GM23338 (cell line): ENCODE results near the gene PAXX. TPM values are rescaled to one million over a fixed set of nuclear protein-coding genes. Genes with fewer than 3 reads are reported as not detected.

Experiments
- ATAC-seq: fragments of 200-7000 bp; cut with Tn5 transposase; 3 replicates; pipeline ENCODE4 v1.9.1; 2020
- DNase-seq: peaks from one replicate; pipeline ENCODE4 v3.0.0-alpha.2; 2015; ENCODE audit warnings: low spot score
- H2AFZ ChIP-seq: fragments of 200-600 bp; sonication (generic); 2 replicates; pipeline ENCODE4 v1.8.0; 2016; ENCODE audit warnings: antibody characterized with exemption, mild to moderate bottlenecking, moderate library complexity
- H3F3A ChIP-seq: fragments of 200-600 bp; sonication (generic); replicated peaks from 2 replicates; pipeline ENCODE4 v1.8.0; 2017; ENCODE audit warnings: antibody characterized with exemption, mixed run types, low read depth
- H3K27ac ChIP-seq: fragments of 200-600 bp; sonication (generic); 2 replicates; pipeline ENCODE4 v1.6.1; 2016; ENCODE audit warnings: low read depth
- H3K27me3 ChIP-seq: fragments of 200-600 bp; sonication (generic); 2 replicates; pipeline ENCODE4 v1.8.0; 2016; ENCODE audit warnings: mild to moderate bottlenecking, mixed run types, moderate library complexity; ENCODE audit not compliant: insufficient read depth
- H3K36me3 ChIP-seq: fragments of 200-600 bp; sonication (generic); 2 replicates; pipeline ENCODE4 v1.8.0; 2016; ENCODE audit warnings: mild to moderate bottlenecking; ENCODE audit not compliant: insufficient read depth
- H3K4me1 ChIP-seq: fragments of 200-600 bp; sonication (generic); 2 replicates; pipeline ENCODE4 v1.8.0; 2016; ENCODE audit warnings: mild to moderate bottlenecking, moderate library complexity; ENCODE audit not compliant: insufficient read depth
- H3K4me2 ChIP-seq: fragments of 200-600 bp; sonication (generic); 2 replicates; pipeline ENCODE4 v1.7.1; 2017; ENCODE audit warnings: mixed run types
- H3K4me3 ChIP-seq: fragments of 200-600 bp; sonication (generic); 2 replicates; pipeline ENCODE4 v1.6.1; 2016; ENCODE audit warnings: mixed run types
- H3K79me2 ChIP-seq: fragments of 200-600 bp; sonication (generic); replicated peaks from 2 replicates; pipeline ENCODE4 v1.8.0; 2017; ENCODE audit warnings: mild to moderate bottlenecking; ENCODE audit not compliant: insufficient read depth
- H3K9me2 ChIP-seq: fragments of 200-600 bp; sonication (generic); 2 replicates; pipeline ENCODE4 v1.8.0; 2017; ENCODE audit not compliant: insufficient read depth
- H4K20me1 ChIP-seq: fragments of 200-600 bp; sonication (generic); replicated peaks from 2 replicates; pipeline ENCODE4 v1.8.0; 2017; ENCODE audit warnings: mild to moderate bottlenecking; ENCODE audit not compliant: insufficient read depth
- H3K27ac Mint-ChIP-seq: 2 replicates; pipeline ENCODE4 v1.8.0; 2020; ENCODE audit warnings: inconsistent platforms, mild to moderate bottlenecking, moderate library complexity, mixed read lengths
- H3K27me3 Mint-ChIP-seq: 3 replicates; pipeline ENCODE4 v1.8.0; 2022; ENCODE audit warnings: low read depth, mild to moderate bottlenecking, moderate library complexity, mixed read lengths, inconsistent platforms; ENCODE audit not compliant: insufficient read depth, poor library complexity
- H3K36me3 Mint-ChIP-seq: 3 replicates; pipeline ENCODE4 v1.8.0; 2021; ENCODE audit warnings: low read depth, mild to moderate bottlenecking, inconsistent platforms, moderate library complexity, mixed read lengths
- H3K4me1 Mint-ChIP-seq: 3 replicates; pipeline ENCODE4 v1.8.0; 2020; ENCODE audit warnings: mild to moderate bottlenecking, inconsistent platforms, mixed read lengths
- H3K4me3 Mint-ChIP-seq: 3 replicates; pipeline ENCODE4 v1.8.0; 2021; ENCODE audit warnings: moderate library complexity, mild to moderate bottlenecking, inconsistent platforms, mixed read lengths
- H3K9me3 Mint-ChIP-seq: 3 replicates; pipeline ENCODE4 v1.8.0; 2020; ENCODE audit warnings: moderate library complexity, mild to moderate bottlenecking, inconsistent platforms, mixed read lengths
- CREB1 ChIP-seq: fragments of 250-450 bp; sonication (Bioruptor Pico); IDR thresholded peaks from 2 replicates; pipeline ENCODE4 v1.5.0; 2020; ENCODE audit warnings: low read depth, mild to moderate bottlenecking, moderate library complexity
- CTCF ChIP-seq, 2 experiments: fragments of 200-600 bp in 1 of 2; sonication (generic) in 1 of 2; conservative IDR thresholded peaks; 2 replicates each; pipeline versions ENCODE4 v1.5.1 to v1.6.1; 2016 to 2017; ENCODE audit warnings: antibody characterized with exemption in 2 of 2, low read depth in 2 of 2, mild to moderate bottlenecking in 2 of 2, moderate library complexity in 1 of 2
- ETS1 ChIP-seq: IDR thresholded peaks from 2 replicates; pipeline ENCODE4 v1.6.1; 2016; ENCODE audit warnings: antibody characterized with exemption
- EZH2 ChIP-seq: fragments of 200-600 bp; sonication (generic); IDR thresholded peaks from one replicate; pipeline ENCODE4 v1.8.0; 2017; ENCODE audit warnings: antibody characterized with exemption, mild to moderate bottlenecking, low read depth; ENCODE audit not compliant: unreplicated experiment
- EZH2phosphoT487 ChIP-seq: fragments of 200-600 bp; sonication (generic); IDR thresholded peaks from one replicate; pipeline ENCODE4 v1.8.1; 2018; ENCODE audit warnings: antibody characterized with exemption; ENCODE audit not compliant: unreplicated experiment
- NANOG ChIP-seq: IDR thresholded peaks from 2 replicates; pipeline ENCODE4 v1.6.1; 2016; ENCODE audit warnings: antibody characterized with exemption, borderline replicate concordance
- POLR2AphosphoS5 ChIP-seq: IDR thresholded peaks from 2 replicates; pipeline ENCODE4 v1.6.1; 2016; ENCODE audit warnings: antibody characterized with exemption, low read depth
- REST ChIP-seq: IDR thresholded peaks from one replicate; pipeline ENCODE4 v1.6.1; 2018; ENCODE audit warnings: antibody characterized with exemption; ENCODE audit not compliant: unreplicated experiment
- ZNF114 ChIP-seq: fragments of 250-450 bp; sonication (Bioruptor Pico); IDR thresholded peaks from 2 replicates; pipeline ENCODE4 v1.5.0; 2020; ENCODE audit warnings: mild to moderate bottlenecking, moderate library complexity
- ZNF331 ChIP-seq: fragments of 250-450 bp; sonication (Bioruptor Pico); IDR thresholded peaks from 2 replicates; pipeline ENCODE4 v1.5.0; 2020; ENCODE audit warnings: low read depth, mild to moderate bottlenecking, moderate library complexity
- polyA plus RNA-seq: library from polyadenylated mRNA; unstranded; fragments of >200 nt; fragmentation: Nextera tagmentation; extraction: Ambion mirVana; gene quantifications from 2 replicates; pipeline ENCODE4 v1.2.1, GENCODE V29; 2016
- total RNA-seq: library from RNA; depleted of rRNA; stranded (reverse); fragments of >200 nt; shearing (Covaris generic); gene quantifications from 2 replicates; pipeline ENCODE4 v1.2.3, GENCODE V29; 2014

PAXX gene
- total and polyA plus RNA-seq, 2 experiments from 2014 or later = 71.5 to 86.0 TPM

GRCh38 chr9:137029058-137029936 is 37.1 kb downstream of the PAXX start (continued):
- TF ChIP-seq EZH2 (peak; percentile 20), REST (peak; percentile 7), ZNF114 (CRISPR knock-in tag) (no peak), ZNF331 (CRISPR knock-in tag) (no peak), CTCF (conservative IDR thresholded peaks at IDR 0.05; ENCODE audit: low read depth in 2 of 2) (peak; percentile 83 to 95)

GRCh38 chr9:137030006-137030405 is 37.8 kb downstream of the PAXX start:
- Histone ChIP-seq H4K20me1 (no peaks in the 10 kb centered on the region), H3K36me3 (no peaks in the 10 kb centered on the region), H2AFZ (no peak overlapping the region), H3K79me2 (no peaks in the 10 kb centered on the region), H3K27ac (no peak overlapping the region), H3K4me1 (0 out of 2 replicates have a peak, but pooled peaks cover 3% of the 10 kb centered on the region), H3K27me3 (peaks cover 21% of the 10 kb centered on the region), H3K4me3 (no peak overlapping the region), H3K4me2 (no peak overlapping the region), H3F3A (0 out of 2 replicates have a peak, but pooled peaks cover 3% of the 10 kb centered on the region), H3K9me2 (no peaks in the 10 kb centered on the region)
- DNase-seq (no peak), ATAC-seq (no peak)
- Mint-ChIP-seq H3K27me3 (peaks cover 26% of the 10 kb centered on the region), H3K27ac (no peak overlapping the region), H3K9me3 (no peaks in the 10 kb centered on the region), H3K36me3 (no peaks in the 10 kb centered on the region), H3K4me3 (no peak overlapping the region), H3K4me1 (no peaks in the 10 kb centered on the region; the same call in 2 of the 3 replicates)
- TF ChIP-seq POLR2AphosphoS5 = no peak
- no peak for TF ChIP-seq NANOG
- TF ChIP-seq EZH2phosphoT487 = no peak
- no peak for TF ChIP-seq ZNF331 (CRISPR knock-in tag)
- no peak for TF ChIP-seq EZH2
- no peak for TF ChIP-seq CREB1
- no peak for TF ChIP-seq ETS1
- TF ChIP-seq REST = no peak
- no peak for TF ChIP-seq ZNF114 (CRISPR knock-in tag)
